GM23248 (cell line): ENCODE data around the gene NOTCH1. TPM values are rescaled to one million over a fixed set of nuclear protein-coding genes. Genes with fewer than 3 reads are reported as not detected.

Experiments
- DNase-seq: peaks from one replicate; pipeline ENCODE4 v3.0.0-alpha.2; 2015
- H2AFZ ChIP-seq: fragments of 200-600 bp; sonication (generic); 2 replicates; pipeline ENCODE4 v1.6.1; 2016; ENCODE audit warnings: antibody characterized with exemption
- H3F3A ChIP-seq: fragments of 200-600 bp; sonication (generic); 2 replicates; pipeline ENCODE4 v1.6.1; 2016; ENCODE audit warnings: mild to moderate bottlenecking, antibody characterized with exemption, mixed run types; ENCODE audit not compliant: insufficient read depth
- H3K27ac ChIP-seq: fragments of 200-600 bp; sonication (generic); 2 replicates; pipeline ENCODE4 v1.5.1; 2016; ENCODE audit warnings: mild to moderate bottlenecking
- H3K27me3 ChIP-seq: fragments of 200-600 bp; sonication (generic); replicated peaks from 2 replicates; pipeline ENCODE4 v1.6.1; 2016; ENCODE audit warnings: mild to moderate bottlenecking; ENCODE audit not compliant: insufficient read depth
- H3K36me3 ChIP-seq: fragments of 200-600 bp; sonication (generic); 2 replicates; pipeline ENCODE4 v1.6.1; 2016; ENCODE audit warnings: low read depth, mild to moderate bottlenecking
- H3K4me1 ChIP-seq: fragments of 200-600 bp; sonication (generic); 2 replicates; pipeline ENCODE4 v1.6.1; 2016; ENCODE audit warnings: mild to moderate bottlenecking; ENCODE audit not compliant: insufficient read depth
- H3K4me2 ChIP-seq: fragments of 200-600 bp; sonication (generic); one replicate; pipeline ENCODE4 v1.6.1; 2016; ENCODE audit warnings: mild to moderate bottlenecking; ENCODE audit not compliant: unreplicated experiment
- H3K4me3 ChIP-seq: fragments of 200-600 bp; sonication (generic); 2 replicates; pipeline ENCODE4 v1.5.1; 2016; ENCODE audit warnings: mild to moderate bottlenecking
- H3K79me2 ChIP-seq: fragments of 200-600 bp; sonication (generic); 2 replicates; pipeline ENCODE4 v1.6.1; 2016; ENCODE audit warnings: mild to moderate bottlenecking; ENCODE audit not compliant: insufficient read depth
- H3K9ac ChIP-seq: fragments of 200-600 bp; sonication (generic); 2 replicates; pipeline ENCODE4 v1.6.1; 2016; ENCODE audit warnings: mild to moderate bottlenecking
- H3K9me2 ChIP-seq: fragments of 200-600 bp; sonication (generic); 2 replicates; pipeline ENCODE4 v1.6.1; 2016; ENCODE audit warnings: mixed run types, mild to moderate bottlenecking, moderate library complexity; ENCODE audit not compliant: insufficient read depth
- H3K9me3 ChIP-seq: fragments of 200-600 bp; sonication (generic); one replicate; pipeline ENCODE4 v1.6.1; 2017; ENCODE audit warnings: low read depth
- H4K20me1 ChIP-seq: fragments of 200-600 bp; sonication (generic); 2 replicates; pipeline ENCODE4 v1.6.0; 2016; ENCODE audit not compliant: insufficient read depth
- EZH2 ChIP-seq: fragments of 200-600 bp; sonication (generic); IDR thresholded peaks from 2 replicates; pipeline ENCODE4 v1.6.1; 2018; ENCODE audit warnings: antibody characterized with exemption, mild to moderate bottlenecking; ENCODE audit not compliant: insufficient read depth, poor library complexity, severe bottlenecking
- EZH2phosphoT487 ChIP-seq: fragments of 200-600 bp; sonication (generic); IDR thresholded peaks from 2 replicates; pipeline ENCODE4 v1.6.1; 2018; ENCODE audit warnings: antibody characterized with exemption, moderate library complexity, mild to moderate bottlenecking, low read depth; ENCODE audit not compliant: insufficient read depth
- WGBS, 2 experiments: methylation state at CpG; one replicate each; pipeline ENCODE4 v1.1.6; 2015 to 2017; ENCODE audit warnings: low lambda C conversion rate in 2 of 2, low coverage in 1 of 2; ENCODE audit errors: missing lambda C conversion rate in 2 of 2; 5-methylcytosine and 5-hydroxymethylcytosine counted together
- in situ Hi-C: fragments of 300-500 bp; cut with MboI; formaldehyde crosslinking; loops from 2 replicates; pipeline ENCODE4 v1.15.0; 2020
- polyA plus RNA-seq: library from polyadenylated mRNA; unstranded; fragments of >200 nt; fragmentation: Nextera tagmentation; extraction: Ambion mirVana; gene quantifications from 2 replicates; pipeline ENCODE4 v1.2.1, GENCODE V29; 2016
- total RNA-seq: library from RNA; depleted of rRNA; stranded (reverse); fragments of >200 nt; shearing (Covaris generic); gene quantifications from 2 replicates; pipeline ENCODE4 v1.2.3, GENCODE V29; 2014

Gene NOTCH1
- total and polyA plus RNA-seq, 2 experiments from 2014 or later, result 1.5 to 5.7 TPM

DNA sequence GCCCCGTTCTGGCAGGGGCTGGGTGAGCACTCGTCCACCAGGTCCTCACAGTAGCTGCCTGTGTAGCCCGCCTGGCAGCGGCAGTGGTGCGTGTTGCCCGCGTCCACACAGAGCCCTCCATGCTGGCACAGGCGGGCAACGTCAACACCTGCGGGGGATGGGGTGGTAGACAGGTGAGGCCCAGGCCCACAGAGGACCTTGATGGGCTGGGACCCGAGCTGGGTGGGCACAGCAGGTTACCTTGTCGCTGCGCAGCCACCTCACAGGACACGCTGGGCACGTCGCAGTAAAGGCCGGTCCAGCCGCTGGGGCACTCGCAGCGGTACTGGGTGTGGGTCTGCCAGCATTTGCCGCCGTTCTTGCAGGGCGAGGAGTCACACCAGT is 37.9 kb downstream of the NOTCH1 start:
- 95 to 96% methylated on average over 17 to 20 of the region's 23 CpGs for WGBS, 2 experiments
- H3K36me3 ChIP-seq, result no peaks in the 10 kb centered on the region
- no peak overlapping the region for H3K4me3 ChIP-seq
- TF ChIP-seq EZH2, result no peak
- no peaks in the 10 kb centered on the region for H4K20me1 ChIP-seq
- DNase-seq, result no peak
- no peaks in the 10 kb centered on the region for H3F3A ChIP-seq
- no peaks in the 10 kb centered on the region for H3K9me3 ChIP-seq
- H3K9ac ChIP-seq, result no peak overlapping the region
- in situ Hi-C loops, result no loop called here
- no peaks in the 10 kb centered on the region for H3K9me2 ChIP-seq
- no peaks in the 10 kb centered on the region for H3K79me2 ChIP-seq
- H2AFZ ChIP-seq, result no peak overlapping the region
- no peak overlapping the region for H3K4me2 ChIP-seq
- H3K27ac ChIP-seq, result no peak overlapping the region
- H3K27me3 ChIP-seq, result no peaks in the 10 kb centered on the region
- no peaks in the 10 kb centered on the region for H3K4me1 ChIP-seq

DNA sequence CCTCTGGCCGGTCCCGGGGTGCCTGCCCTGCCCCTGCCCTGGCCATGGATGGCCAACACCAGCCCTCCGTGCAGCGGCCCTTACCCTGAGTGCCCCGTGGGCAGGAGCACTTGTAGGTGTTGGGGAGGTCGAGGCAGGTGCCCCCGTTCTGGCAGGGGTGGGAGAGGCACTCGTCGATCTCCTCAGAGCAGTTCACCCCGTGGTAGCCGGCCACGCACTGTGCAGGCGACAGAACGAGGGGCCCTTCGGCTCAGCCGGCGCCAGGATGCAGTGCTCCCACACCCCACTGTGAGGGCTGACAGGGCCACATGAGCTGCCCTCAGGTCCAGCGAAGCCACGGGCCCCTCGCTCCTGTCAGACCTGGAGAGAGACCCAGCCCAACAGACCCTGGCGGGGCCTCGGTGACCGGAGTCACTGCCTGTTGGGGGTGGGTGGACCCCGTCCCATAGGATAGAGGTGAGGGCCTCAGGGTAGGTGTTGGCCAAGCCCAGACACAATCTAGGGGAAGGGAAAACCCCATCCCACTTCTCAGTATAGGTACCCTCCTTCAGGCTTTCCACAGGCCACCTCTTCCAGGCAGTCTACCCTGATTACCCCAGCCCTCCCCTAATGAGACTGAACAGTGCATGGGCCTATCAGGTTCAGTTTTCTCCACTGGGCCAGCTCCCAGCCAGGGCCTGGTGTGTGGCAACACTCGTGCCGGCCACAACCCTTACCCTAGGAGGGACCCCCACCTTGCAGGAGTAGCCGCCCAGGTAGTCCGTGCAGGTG is 38.4 kb downstream of the NOTCH1 start:
- Histone ChIP-seq H3F3A (no peaks in the 10 kb centered on the region), H2AFZ (no peak overlapping the region), H3K4me1 (no peaks in the 10 kb centered on the region), H3K4me3 (no peak overlapping the region), H3K9ac (no peak overlapping the region), H3K9me2 (no peaks in the 10 kb centered on the region), H4K20me1 (no peaks in the 10 kb centered on the region), H3K79me2 (no peaks in the 10 kb centered on the region), H3K4me2 (no peak overlapping the region), H3K27me3 (no peaks in the 10 kb centered on the region), H3K27ac (no peak overlapping the region), H3K9me3 (no peaks in the 10 kb centered on the region), H3K36me3 (no peaks in the 10 kb centered on the region)
- no peak for DNase-seq
- TF ChIP-seq EZH2phosphoT487 (no peak), EZH2 (no peak)
- WGBS, 2 experiments, result 93 to 97% methylated on average over 25 to 28 of the region's 28 CpGs
- in situ Hi-C loops, result no loop called here

DNA sequence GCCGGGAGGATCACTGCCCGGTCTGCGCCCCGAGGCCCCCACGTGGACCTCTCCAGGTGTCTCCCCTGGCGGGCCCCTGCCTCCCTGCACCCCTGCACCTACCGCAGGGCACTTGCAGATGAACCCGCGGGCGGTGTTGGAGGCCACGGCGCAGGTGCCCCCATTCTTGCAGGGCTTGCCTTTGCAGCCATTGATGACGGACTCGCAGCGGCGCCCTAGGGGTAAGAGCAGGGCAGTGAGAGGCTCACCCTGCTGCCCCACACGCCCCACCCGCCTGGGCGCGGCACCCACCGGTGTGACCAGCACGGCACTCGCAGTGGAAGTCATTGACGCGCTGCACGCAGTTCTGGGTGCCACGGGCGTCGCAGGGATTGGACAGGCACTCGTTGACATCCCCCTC is 39.4 kb downstream of the NOTCH1 start:
- no peak overlapping the region for H2AFZ ChIP-seq
- 94 to 97% methylated on average over 21 to 30 of the region's 30 CpGs for WGBS, 2 experiments
- no peaks in the 10 kb centered on the region for H3K27me3 ChIP-seq
- no peaks in the 10 kb centered on the region for H3K4me1 ChIP-seq
- no peaks in the 10 kb centered on the region for H3K9me3 ChIP-seq
- H3K9me2 ChIP-seq, result no peaks in the 10 kb centered on the region
- no peaks in the 10 kb centered on the region for H3K79me2 ChIP-seq
- no peaks in the 10 kb centered on the region for H3K36me3 ChIP-seq
- no peak overlapping the region for H3K27ac ChIP-seq
- no peaks in the 10 kb centered on the region for H3F3A ChIP-seq
- no peak overlapping the region for H3K9ac ChIP-seq
- H3K4me3 ChIP-seq, result no peak overlapping the region
- no peaks in the 10 kb centered on the region for H4K20me1 ChIP-seq
- no peak for DNase-seq
- no peak overlapping the region for H3K4me2 ChIP-seq
- in situ Hi-C loops, result no loop called here
- TF ChIP-seq EZH2phosphoT487 (no peak), EZH2 (no peak)

- Histone ChIP-seq H3K4me1 (no peaks in the 10 kb centered on the region), H4K20me1 (no peaks in the 10 kb centered on the region), H3K27ac (no peak overlapping the region), H3K9me3 (no peaks in the 10 kb centered on the region), H3K36me3 (no peaks in the 10 kb centered on the region), H3K4me3 (no peak overlapping the region), H3K9ac (no peak overlapping the region), H3K79me2 (no peaks in the 10 kb centered on the region), H2AFZ (no peak overlapping the region), H3F3A (no peaks in the 10 kb centered on the region), H3K4me2 (no peak overlapping the region), H3K27me3 (no peaks in the 10 kb centered on the region), H3K9me2 (no peaks in the 10 kb centered on the region)
- no peak for DNase-seq
- WGBS, 2 experiments, result 95 to 97% methylated on average over 39 to 51 of the region's 51 CpGs
- no peak for TF ChIP-seq EZH2
- no peak for TF ChIP-seq EZH2phosphoT487
- in situ Hi-C loops, result no loop called here
Observed at GRCh38 chr9:136505406-136506403, 40.1 kb downstream of the NOTCH1 start.
